HG03457 (cell line): ENCODE measurements around the gene EFHC2.

Experiments used
- ATAC-seq: cut with Tn5 transposase; IDR thresholded peaks from one replicate; pipeline ENCODE4 v1.9.1; 2021; ENCODE audit warnings: moderate number of reproducible peaks; ENCODE audit not compliant: unreplicated experiment

Gene EFHC2, protein sequence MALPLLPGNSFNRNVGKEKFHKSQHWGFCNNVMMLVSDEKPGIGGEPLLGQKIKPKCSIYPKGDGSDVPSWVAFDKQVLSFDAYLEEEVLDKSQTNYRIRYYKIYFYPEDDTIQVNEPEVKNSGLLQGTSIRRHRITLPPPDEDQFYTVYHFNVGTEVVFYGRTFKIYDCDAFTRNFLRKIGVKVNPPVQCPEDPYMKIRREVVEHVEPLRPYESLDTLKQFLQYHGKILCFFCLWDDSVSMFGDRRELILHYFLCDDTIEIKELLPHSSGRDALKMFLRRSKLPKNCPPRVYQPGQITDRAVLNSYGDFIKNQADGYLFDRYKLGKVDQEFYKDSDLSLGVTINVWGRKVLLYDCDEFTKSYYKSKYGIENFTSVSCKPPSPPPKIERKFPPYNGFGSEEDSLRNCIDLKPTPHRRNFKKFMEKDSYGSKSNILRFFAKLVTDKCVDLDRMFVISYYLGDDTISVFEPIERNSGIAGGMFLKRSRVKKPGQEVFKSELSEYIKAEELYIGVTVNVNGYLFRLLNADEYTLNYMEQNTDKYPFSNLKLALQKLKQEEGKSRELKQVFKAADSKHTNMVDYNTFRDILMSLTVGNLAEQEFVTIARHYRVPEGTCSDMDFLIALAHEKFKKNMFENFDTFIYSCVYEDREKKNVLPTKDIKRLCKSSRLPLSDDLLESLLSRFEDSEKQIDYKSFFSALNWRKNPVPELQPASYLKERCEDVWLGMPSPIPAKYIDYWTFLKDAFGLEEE

DNA sequence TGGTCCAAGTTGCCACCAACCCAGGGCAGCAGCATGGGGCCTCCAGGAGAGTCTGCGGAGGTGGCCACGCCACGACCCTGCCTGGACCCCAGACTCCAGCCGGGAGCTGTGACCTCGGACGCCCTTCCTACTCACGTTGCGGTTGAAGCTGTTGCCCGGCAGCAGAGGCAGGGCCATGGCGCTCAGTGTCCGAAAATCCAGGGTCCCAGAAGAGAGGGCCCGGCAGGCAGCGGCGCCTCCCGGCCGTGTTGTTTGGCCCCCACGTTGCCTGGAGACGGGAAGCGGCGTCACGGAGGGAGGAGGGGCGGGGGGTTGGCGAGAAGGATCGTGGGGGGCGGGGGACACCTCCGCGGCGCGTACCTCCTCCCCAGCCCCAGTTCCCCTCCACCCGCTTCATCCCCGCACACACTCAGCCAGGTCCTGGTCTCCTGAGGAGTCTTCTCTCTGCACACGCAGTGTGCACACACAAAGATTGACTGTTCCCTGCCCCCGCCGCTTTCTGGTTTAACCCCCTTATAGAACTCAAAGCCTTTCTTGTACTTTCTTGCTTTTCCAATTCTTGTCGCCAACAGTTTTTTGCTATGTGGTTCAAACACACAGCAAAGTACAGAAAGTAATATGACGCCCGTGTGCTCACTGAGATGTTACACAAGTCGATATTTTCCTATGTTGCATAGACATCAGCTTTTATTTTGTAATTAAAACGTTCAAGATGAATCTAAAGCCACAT is at the start of gene EFHC2:
Gene EFHC2, minus strand, starts transcription at position 261 of the 730 bp plus-strand sequence. Its CDS starts 84 bp downstream, at position 177.
- ATAC-seq: no peak

DNA sequence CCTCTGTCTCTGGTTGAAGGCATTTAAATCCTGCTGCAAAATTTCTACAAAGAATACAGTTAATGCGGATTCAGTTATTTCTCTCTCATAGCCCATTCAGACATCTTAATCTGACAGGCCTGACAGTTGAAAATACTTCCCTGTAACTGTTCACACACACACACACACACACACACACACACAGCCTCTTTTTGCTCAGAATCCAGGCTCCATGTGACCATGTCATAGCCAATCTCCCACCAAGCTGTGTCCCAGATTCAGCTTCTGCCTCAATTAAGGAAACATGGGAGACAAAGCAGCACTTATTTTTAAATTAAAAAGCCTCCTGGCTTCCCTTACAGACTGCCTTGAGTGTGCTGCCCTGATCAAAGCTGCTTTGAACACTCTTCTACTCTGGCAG is 49.3 kb upstream of the EFHC2 start:
- ATAC-seq: no peak

DNA sequence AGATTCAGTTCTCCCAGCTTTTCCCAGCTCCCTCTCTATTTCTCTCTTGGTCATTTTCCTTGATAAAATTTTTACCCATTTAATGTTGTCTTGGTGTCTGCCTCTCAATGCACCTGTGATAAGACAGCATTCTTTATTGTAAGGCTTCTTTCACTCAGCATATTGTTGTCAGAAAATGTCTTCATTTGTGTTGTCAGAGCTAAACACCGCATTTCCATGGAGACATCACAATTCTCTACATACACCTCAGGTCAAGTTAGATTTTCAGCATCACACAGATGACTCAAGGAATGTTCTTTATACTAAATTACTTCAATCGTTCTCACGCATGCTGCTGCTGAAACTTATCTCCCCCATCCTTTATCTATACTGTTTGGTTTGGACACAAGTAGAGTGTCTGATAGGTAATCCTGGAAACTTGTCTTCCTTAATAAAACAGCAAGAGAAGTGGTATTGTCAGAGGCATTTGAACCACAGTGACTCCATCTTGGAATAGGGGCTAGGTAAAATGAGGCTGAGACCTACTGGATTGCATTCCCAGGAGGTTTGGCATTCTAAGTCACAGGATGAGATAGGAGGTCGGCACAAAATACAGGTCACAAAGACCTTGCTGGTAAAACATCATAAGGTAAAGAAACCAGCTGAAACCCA is 41.3 kb upstream of the EFHC2 start:
- ATAC-seq: no peak

DNA sequence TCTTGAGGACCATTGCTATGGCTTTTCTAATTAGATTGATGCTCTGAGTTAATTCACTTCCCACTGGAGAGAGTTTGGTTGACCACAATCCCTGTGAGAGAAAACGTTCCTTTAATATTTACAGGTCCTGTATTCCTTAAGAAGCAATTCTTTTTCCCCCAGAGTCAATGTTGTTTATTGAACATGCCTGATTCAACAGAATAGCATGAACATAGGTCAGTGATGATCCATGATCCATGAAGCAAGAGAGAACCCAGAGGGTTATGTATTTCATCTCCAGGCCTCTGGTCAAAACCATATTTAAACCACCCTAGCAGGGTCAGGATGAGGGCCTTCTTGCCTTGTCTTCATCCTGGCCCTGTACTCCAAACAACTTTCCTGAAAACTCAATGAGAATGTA is 39.4 kb upstream of the EFHC2 start:
- no peak for ATAC-seq

DNA sequence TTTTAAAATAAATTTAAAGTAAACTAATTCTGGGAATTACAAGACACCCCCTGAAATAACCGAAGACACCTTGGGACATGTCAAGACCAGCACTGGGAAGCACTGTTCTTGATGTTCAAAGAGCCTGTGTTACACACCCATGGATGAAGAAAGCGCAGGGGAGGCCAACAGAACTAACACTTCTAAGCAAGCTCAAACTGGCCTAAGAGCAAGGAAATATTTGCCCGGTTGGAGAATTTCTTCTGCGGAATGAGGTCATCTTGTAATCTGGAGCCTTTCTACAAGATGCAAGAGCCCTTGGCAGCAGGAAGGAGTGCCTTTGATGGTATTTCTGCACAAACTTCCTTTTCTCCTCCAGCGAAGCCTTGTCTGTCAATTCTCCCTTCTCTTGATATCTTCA is 9.3 kb upstream of the EFHC2 start:
- no peak for ATAC-seq

DNA sequence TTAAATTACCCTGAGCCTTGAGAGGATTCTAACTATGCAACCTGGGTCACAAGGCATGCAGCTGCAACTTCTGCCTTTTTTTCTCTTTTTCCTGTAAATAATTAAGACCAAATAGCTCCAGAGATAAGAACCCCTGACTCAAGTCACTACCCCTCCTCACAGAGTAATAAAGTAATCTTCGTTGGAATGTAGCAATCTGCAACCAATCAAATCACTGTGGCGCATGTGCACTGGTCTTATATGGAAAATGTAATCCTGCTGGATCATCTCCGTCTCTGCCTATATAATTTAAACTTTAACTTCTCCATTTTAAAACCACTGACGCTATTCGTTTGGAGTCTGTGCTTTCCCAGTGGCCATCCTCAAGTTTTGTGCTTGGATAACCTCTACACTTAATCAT is 6.1 kb upstream of the EFHC2 start:
- ATAC-seq: no peak

DNA sequence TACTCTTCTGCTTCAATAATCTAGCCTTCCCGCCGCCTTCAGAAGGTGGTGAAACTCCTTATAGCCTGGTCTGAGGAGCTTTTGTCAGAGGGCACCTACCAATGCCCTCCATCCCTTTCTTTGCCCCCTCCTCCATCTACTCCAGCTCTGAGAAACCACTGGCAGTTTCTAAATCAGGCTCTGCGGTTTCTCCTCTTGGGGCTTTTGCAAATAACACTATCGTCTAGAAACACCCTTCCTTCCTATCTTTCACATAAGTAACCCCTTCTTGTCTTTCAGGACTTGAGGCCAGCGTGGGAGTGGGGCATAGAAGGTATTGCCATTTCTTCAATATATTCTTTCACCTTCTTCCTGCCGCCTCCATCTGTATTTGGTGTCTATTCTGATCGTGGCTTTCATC is 1.2 kb upstream of the EFHC2 start:
- ATAC-seq: no peak

DNA sequence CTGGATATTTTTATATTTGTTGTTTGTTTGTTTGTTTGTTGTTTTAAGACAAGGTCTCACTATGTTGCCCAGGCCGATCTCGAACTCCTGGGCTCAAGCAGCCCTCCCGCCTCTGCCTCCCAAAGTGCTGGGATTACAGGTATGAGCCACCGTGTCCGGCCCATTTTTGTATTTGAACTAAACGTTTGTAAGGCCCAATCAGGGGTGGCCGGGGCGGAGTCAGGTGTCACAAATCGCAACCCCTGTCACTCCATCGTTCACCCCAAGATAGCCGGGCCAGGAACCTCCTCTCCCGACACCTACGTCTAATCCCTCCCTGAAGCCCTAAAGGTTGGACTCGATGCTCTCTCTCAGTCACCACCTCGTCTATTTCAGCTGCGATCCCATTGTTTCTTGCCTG is 722 bp upstream of the EFHC2 start:
- ATAC-seq: peak; percentile 67

DNA sequence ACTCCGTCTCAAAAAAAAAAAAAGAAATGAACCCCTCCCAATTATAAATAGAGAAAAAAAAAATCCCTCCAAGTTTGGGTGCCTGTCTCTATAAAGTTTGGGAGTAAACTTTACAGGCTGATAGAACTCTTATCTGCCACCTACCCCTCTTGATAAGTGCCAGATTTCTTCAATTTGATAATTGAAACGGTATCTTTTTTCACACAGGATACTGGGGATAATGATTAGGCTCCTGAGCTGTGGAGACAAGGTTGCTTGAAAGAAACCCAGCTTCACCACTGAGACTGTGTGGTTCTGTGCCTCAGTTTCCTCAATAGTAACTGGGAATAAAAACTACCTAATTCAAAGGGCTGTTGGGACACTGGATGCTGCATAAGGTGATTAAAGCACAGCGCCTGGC is 606 bp downstream of the EFHC2 start:
- no peak for ATAC-seq

DNA sequence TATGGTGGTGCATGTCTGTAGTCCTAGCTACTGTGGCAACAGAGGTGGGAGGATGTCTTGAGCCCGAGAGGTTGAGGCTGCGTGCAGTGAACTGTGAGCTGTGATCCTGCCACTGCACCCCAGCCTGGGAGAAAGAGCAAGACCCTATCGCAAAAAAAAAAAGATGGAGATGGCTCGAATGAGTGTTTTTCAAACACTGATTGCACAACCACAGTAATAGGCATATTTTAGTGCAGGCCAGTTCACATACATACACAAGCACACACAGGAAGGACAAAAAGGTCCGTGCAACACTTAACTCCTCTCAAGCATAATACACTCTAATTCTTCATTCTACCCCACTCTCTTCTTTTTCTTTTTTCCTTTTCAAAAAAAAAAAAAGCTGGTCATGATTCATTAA is 5.1 kb downstream of the EFHC2 start:
- ATAC-seq: no peak

DNA sequence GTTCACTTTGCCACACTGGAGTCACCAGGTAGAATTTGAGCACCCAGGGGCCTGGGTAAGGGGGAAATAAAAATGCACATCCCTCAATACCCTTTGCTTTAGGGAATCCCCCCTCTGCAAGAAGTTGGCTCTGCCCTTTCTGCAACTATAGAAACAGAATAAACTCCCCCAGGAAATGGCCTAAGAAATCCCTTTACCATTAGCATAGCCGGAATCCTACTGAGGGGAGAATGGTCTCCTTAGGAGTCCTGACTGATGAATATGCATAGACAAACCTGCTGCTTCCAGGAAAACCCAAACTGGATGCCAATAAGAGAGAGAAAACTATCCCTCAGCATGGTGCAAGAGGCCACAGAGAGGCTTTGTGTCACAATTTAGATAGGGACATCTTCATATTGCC is 11.0 kb downstream of the EFHC2 start:
- no peak for ATAC-seq

DNA sequence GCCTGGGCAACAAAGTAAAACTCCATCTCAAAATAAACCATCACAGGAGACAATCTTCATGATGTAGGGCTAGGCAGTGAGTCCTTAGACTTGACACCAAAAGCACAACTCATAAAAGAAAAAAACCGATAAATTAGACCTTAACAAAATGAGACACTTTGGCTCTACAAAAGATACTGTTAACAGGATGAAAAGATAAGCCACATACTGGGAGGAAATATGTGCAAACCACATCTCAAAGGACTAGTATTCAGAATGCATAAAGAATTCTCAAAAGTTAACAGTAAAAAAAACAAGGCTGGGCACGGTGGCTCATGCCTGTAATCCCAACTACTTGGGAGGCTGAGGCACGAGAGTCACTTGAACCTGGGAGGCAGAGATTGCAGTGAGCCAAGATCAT is 13.2 kb downstream of the EFHC2 start:
- ATAC-seq: no peak

DNA sequence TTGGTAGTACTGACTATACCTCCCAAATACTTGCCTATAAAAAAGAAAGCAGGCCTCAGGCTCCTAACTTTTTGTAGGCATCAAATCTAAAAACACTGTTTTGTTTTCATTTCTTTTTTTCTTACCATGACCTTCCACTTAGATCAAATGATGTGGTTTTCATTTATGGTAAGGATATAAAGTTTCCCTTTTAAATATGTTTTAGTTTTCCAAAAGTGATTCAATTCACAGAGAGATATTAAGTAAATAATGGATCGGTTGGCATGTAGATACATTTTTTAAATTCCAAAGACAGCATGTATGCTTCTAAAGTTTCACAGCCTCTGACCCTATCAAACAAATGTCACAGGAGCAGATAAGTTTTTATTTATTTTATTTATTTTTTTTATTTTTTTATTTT is 23.9 kb downstream of the EFHC2 start:
- ATAC-seq: no peak

DNA sequence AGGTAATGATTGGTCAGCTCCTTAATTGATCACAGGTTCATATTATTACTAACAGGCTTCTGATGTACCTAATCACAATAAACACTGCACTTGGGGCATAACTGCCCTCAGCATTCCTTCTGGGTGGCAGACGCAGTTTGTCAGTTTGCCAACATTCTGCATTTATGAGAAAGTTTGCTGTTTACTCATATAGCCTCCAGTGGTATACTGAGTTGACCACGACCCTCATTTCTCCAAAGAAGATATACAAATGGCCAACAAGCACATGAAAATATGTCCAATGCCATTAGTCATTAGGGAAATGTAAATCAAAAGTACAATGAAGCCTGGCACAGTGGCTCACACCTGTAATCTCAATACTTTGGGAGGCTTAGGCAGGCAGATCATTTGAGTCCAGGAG is 26.3 kb downstream of the EFHC2 start:
- ATAC-seq: no peak

DNA sequence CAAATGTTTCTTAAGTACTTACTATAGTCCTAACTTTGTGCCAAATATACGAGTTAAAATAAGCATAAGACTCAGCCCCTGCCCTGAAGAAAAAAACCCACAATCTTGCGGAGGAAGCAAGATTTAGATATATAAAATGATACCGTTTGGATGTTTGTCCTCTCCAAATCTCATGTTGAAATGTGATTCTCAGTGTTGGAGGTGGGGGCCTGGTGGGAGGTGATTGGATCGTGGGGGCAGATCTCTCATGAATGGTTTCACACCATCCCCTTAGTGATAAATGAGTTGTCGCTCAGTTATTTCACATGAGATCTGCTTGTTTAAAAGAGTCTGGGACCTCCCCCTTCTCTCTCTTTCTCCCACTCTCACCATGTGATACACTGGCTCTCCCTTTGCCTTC is 28.7 kb downstream of the EFHC2 start:
- no peak for ATAC-seq

DNA sequence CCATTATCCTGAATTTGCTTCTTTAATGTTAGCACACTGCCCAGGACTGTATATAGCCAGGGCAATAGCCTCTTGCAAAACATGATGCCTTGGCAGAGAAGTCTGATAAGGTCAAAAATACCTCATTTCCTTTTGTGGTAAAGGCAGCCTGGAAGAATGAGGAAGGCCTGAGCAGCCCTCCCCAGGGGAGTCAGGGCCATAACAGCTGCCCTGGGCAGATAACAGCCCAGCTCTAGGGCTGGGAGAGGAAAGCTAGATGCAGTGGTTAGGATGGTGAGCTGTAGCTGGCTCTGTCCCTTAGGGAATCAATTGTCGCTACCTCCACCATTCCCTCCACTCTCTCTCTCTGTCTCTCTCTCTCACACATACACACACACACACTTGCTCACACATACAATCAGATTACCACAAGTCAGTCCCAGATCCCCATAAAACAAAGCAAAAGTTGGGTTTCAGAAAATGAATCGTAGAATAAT is 29.2 kb downstream of the EFHC2 start:
- ATAC-seq: no peak

DNA sequence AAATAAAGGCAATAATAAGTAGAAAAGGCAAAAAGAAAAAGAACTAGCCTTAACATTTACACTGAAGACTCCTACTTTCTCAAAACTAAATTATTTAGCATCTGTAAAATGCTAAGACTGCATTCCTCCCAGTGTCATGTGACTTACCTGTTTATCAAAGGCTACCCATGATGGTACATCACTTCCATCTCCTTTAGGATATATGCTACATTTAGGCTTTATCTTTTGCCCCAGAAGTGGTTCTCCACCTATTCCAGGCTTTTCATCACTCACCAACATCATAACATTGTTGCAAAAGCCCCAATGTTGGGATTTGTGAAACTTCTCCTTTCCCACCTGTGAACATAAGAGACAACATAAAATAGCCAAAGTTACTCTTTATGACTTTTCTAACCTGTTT is 31.1 kb downstream of the EFHC2 start:
- no peak for ATAC-seq

DNA sequence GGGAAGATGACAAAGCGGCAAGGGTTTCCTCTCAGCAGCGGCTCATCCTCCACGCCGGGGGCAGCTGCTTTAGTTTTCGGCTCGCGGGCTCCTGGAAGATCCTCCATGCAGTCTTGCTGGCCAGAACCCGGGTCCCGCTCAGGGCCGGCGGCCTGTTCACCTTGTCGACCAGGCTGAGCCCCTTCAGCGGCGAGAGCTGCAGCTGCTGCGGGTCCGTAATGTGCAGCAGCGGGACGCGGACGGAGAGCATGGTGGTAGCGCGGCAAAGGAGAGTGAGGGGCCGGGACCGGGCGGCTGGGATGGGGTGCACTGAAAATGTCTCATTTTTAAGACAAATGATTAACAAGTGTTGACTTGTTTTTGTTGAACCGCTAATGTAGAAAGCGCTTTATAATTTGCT is 33.2 kb downstream of the EFHC2 start:
- ATAC-seq: no peak

DNA sequence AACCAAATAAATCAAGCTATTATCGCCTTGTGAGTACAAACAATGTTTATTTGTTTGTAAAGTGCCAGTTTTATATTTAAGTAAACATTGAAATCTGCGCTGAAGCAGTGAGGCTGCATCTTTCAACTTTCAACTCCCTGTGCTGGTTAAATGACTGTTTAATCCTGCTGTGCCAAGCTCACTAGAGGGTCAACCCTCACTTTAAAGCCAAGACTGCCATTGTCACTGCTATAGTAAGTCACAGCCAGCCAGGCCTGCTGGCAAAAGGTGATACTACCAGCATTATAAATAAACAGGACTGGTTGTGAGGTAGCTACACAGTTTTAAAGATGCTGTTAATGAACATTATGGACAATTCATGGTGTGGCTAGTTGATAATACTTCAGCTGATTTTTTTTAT is 34.6 kb downstream of the EFHC2 start:
- ATAC-seq: no peak

DNA sequence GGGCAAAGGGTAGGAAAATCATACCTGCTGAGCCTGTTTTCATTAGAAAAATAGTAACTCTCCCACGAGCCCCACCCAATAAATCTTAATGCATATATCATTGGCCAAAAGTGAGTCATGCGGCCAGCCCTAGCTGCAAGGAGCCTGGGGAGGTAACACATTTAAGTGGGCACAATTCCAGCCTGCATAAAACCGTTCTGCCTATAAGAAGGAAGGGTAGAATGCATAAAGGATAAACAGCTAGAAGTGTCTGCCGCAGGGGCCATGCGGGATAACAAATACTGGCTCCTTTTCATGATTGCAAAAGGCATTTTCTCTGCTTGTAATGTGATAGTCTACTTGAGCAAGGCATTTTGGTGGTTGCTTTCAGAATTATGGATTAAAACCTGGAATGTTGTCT is 37.1 kb downstream of the EFHC2 start:
- ATAC-seq: no peak

DNA sequence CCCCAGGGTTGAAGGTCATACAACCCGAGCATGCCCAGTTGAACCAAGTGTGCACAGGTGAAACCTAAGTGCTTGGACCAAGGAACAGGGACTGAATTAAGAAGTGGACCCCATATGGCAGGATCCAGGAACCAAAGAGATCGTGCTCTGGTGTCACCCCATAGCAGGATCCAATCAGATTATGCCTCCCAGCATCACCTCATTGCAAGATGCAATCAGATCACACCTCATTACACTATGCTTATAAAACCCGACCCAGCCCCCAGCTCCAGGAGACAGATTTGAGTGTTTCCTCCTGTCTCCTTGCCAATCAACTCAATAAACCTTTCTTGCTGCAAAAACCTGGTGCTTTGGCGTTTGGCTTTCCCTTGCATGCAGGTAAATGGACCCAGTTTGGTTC is 37.6 kb downstream of the EFHC2 start:
- ATAC-seq: no peak
